GM23338 (cell line): ENCODE results near the gene AFTPH. TPM values are rescaled to one million over a fixed set of nuclear protein-coding genes. Genes with fewer than 3 reads are reported as not detected.

ENCODE experiments used
- ATAC-seq: fragments of 200-7000 bp; cut with Tn5 transposase; 3 replicates; pipeline ENCODE4 v1.9.1; 2020
- DNase-seq: peaks from one replicate; pipeline ENCODE4 v3.0.0-alpha.2; 2015; ENCODE audit warnings: low spot score
- H2AFZ ChIP-seq: fragments of 200-600 bp; sonication (generic); 2 replicates; pipeline ENCODE4 v1.8.0; 2016; ENCODE audit warnings: antibody characterized with exemption, mild to moderate bottlenecking, moderate library complexity
- H3F3A ChIP-seq: fragments of 200-600 bp; sonication (generic); replicated peaks from 2 replicates; pipeline ENCODE4 v1.8.0; 2017; ENCODE audit warnings: antibody characterized with exemption, mixed run types, low read depth
- H3K27ac ChIP-seq: fragments of 200-600 bp; sonication (generic); 2 replicates; pipeline ENCODE4 v1.6.1; 2016; ENCODE audit warnings: low read depth
- H3K27me3 ChIP-seq: fragments of 200-600 bp; sonication (generic); 2 replicates; pipeline ENCODE4 v1.8.0; 2016; ENCODE audit warnings: mild to moderate bottlenecking, mixed run types, moderate library complexity; ENCODE audit not compliant: insufficient read depth
- H3K36me3 ChIP-seq: fragments of 200-600 bp; sonication (generic); 2 replicates; pipeline ENCODE4 v1.8.0; 2016; ENCODE audit warnings: mild to moderate bottlenecking; ENCODE audit not compliant: insufficient read depth
- H3K4me1 ChIP-seq: fragments of 200-600 bp; sonication (generic); 2 replicates; pipeline ENCODE4 v1.8.0; 2016; ENCODE audit warnings: mild to moderate bottlenecking, moderate library complexity; ENCODE audit not compliant: insufficient read depth
- H3K4me2 ChIP-seq: fragments of 200-600 bp; sonication (generic); 2 replicates; pipeline ENCODE4 v1.7.1; 2017; ENCODE audit warnings: mixed run types
- H3K4me3 ChIP-seq: fragments of 200-600 bp; sonication (generic); 2 replicates; pipeline ENCODE4 v1.6.1; 2016; ENCODE audit warnings: mixed run types
- H3K79me2 ChIP-seq: fragments of 200-600 bp; sonication (generic); replicated peaks from 2 replicates; pipeline ENCODE4 v1.8.0; 2017; ENCODE audit warnings: mild to moderate bottlenecking; ENCODE audit not compliant: insufficient read depth
- H3K9me2 ChIP-seq: fragments of 200-600 bp; sonication (generic); 2 replicates; pipeline ENCODE4 v1.8.0; 2017; ENCODE audit not compliant: insufficient read depth
- H4K20me1 ChIP-seq: fragments of 200-600 bp; sonication (generic); replicated peaks from 2 replicates; pipeline ENCODE4 v1.8.0; 2017; ENCODE audit warnings: mild to moderate bottlenecking; ENCODE audit not compliant: insufficient read depth
- H3K27ac Mint-ChIP-seq: 2 replicates; pipeline ENCODE4 v1.8.0; 2020; ENCODE audit warnings: inconsistent platforms, mild to moderate bottlenecking, moderate library complexity, mixed read lengths
- H3K27me3 Mint-ChIP-seq: 3 replicates; pipeline ENCODE4 v1.8.0; 2022; ENCODE audit warnings: low read depth, mild to moderate bottlenecking, moderate library complexity, mixed read lengths, inconsistent platforms; ENCODE audit not compliant: insufficient read depth, poor library complexity
- H3K36me3 Mint-ChIP-seq: 3 replicates; pipeline ENCODE4 v1.8.0; 2021; ENCODE audit warnings: low read depth, mild to moderate bottlenecking, inconsistent platforms, moderate library complexity, mixed read lengths
- H3K4me1 Mint-ChIP-seq: 3 replicates; pipeline ENCODE4 v1.8.0; 2020; ENCODE audit warnings: mild to moderate bottlenecking, inconsistent platforms, mixed read lengths
- H3K4me3 Mint-ChIP-seq: 3 replicates; pipeline ENCODE4 v1.8.0; 2021; ENCODE audit warnings: moderate library complexity, mild to moderate bottlenecking, inconsistent platforms, mixed read lengths
- H3K9me3 Mint-ChIP-seq: 3 replicates; pipeline ENCODE4 v1.8.0; 2020; ENCODE audit warnings: moderate library complexity, mild to moderate bottlenecking, inconsistent platforms, mixed read lengths
- CREB1 ChIP-seq: fragments of 250-450 bp; sonication (Bioruptor Pico); IDR thresholded peaks from 2 replicates; pipeline ENCODE4 v1.5.0; 2020; ENCODE audit warnings: low read depth, mild to moderate bottlenecking, moderate library complexity
- CTCF ChIP-seq, 2 experiments: fragments of 200-600 bp in 1 of 2; sonication (generic) in 1 of 2; conservative IDR thresholded peaks; 2 replicates each; pipeline versions ENCODE4 v1.5.1 to v1.6.1; 2016 to 2017; ENCODE audit warnings: antibody characterized with exemption in 2 of 2, low read depth in 2 of 2, mild to moderate bottlenecking in 2 of 2, moderate library complexity in 1 of 2
- ETS1 ChIP-seq: IDR thresholded peaks from 2 replicates; pipeline ENCODE4 v1.6.1; 2016; ENCODE audit warnings: antibody characterized with exemption
- EZH2 ChIP-seq: fragments of 200-600 bp; sonication (generic); IDR thresholded peaks from one replicate; pipeline ENCODE4 v1.8.0; 2017; ENCODE audit warnings: antibody characterized with exemption, mild to moderate bottlenecking, low read depth; ENCODE audit not compliant: unreplicated experiment
- EZH2phosphoT487 ChIP-seq: fragments of 200-600 bp; sonication (generic); IDR thresholded peaks from one replicate; pipeline ENCODE4 v1.8.1; 2018; ENCODE audit warnings: antibody characterized with exemption; ENCODE audit not compliant: unreplicated experiment
- JUNB ChIP-seq: IDR thresholded peaks from one replicate; pipeline ENCODE4 v1.6.1; 2016; ENCODE audit warnings: antibody characterized with exemption; ENCODE audit not compliant: unreplicated experiment
- NANOG ChIP-seq: IDR thresholded peaks from 2 replicates; pipeline ENCODE4 v1.6.1; 2016; ENCODE audit warnings: antibody characterized with exemption, borderline replicate concordance
- POLR2AphosphoS5 ChIP-seq: IDR thresholded peaks from 2 replicates; pipeline ENCODE4 v1.6.1; 2016; ENCODE audit warnings: antibody characterized with exemption, low read depth
- REST ChIP-seq: IDR thresholded peaks from one replicate; pipeline ENCODE4 v1.6.1; 2018; ENCODE audit warnings: antibody characterized with exemption; ENCODE audit not compliant: unreplicated experiment
- ZNF114 ChIP-seq: fragments of 250-450 bp; sonication (Bioruptor Pico); IDR thresholded peaks from 2 replicates; pipeline ENCODE4 v1.5.0; 2020; ENCODE audit warnings: mild to moderate bottlenecking, moderate library complexity
- ZNF331 ChIP-seq: fragments of 250-450 bp; sonication (Bioruptor Pico); IDR thresholded peaks from 2 replicates; pipeline ENCODE4 v1.5.0; 2020; ENCODE audit warnings: low read depth, mild to moderate bottlenecking, moderate library complexity
- polyA plus RNA-seq: library from polyadenylated mRNA; unstranded; fragments of >200 nt; fragmentation: Nextera tagmentation; extraction: Ambion mirVana; gene quantifications from 2 replicates; pipeline ENCODE4 v1.2.1, GENCODE V29; 2016
- total RNA-seq: library from RNA; depleted of rRNA; stranded (reverse); fragments of >200 nt; shearing (Covaris generic); gene quantifications from 2 replicates; pipeline ENCODE4 v1.2.3, GENCODE V29; 2014

AFTPH gene
- total and polyA plus RNA-seq, 2 experiments from 2014 or later = 14.9 to 20.6 TPM

GRCh38 chr2:64474636-64475035, 49.5 kb upstream of the AFTPH start (continued):
- TF ChIP-seq ZNF114 (CRISPR knock-in tag) (no peak), JUNB (no peak), ETS1 (no peak), CTCF (conservative IDR thresholded peaks at IDR 0.05; ENCODE audit: low read depth in 2 of 2) (no peak), NANOG (no peak), POLR2AphosphoS5 (no peak), EZH2phosphoT487 (no peak), EZH2 (no peak), CREB1 (CRISPR knock-in tag) (no peak), ZNF331 (CRISPR knock-in tag) (no peak)

- no peak overlapping the region for H2AFZ ChIP-seq
- peaks cover 14% of the 10 kb centered on the region for H3K4me1 Mint-ChIP-seq
- ATAC-seq = no peak
These were observed 47.1 kb upstream of the AFTPH start for GRCh38 chr2:64477037-64477436.

More at GRCh38 chr2:64477037-64477436, 47.1 kb upstream of the AFTPH start:
- H4K20me1 ChIP-seq = no peaks in the 10 kb centered on the region
- H3K27ac Mint-ChIP-seq = no peak overlapping the region
- no peak overlapping the region for H3K4me3 ChIP-seq
- no peaks in the 10 kb centered on the region for H3K9me3 Mint-ChIP-seq
- H3K79me2 ChIP-seq = no peaks in the 10 kb centered on the region
- H3K9me2 ChIP-seq = peaks cover 3% of the 10 kb centered on the region; the same call in 1 of the 2 replicates
- H3K36me3 Mint-ChIP-seq = no peaks in the 10 kb centered on the region
- no peak overlapping the region for H3K27ac ChIP-seq
- H3K27me3 ChIP-seq = no peaks in the 10 kb centered on the region
- TF ChIP-seq NANOG = no peak
- no peak for TF ChIP-seq ZNF331 (CRISPR knock-in tag)
- no peak for TF ChIP-seq CREB1 (CRISPR knock-in tag)
- no peak for TF ChIP-seq JUNB
- TF ChIP-seq ETS1 = no peak
- no peak for TF ChIP-seq REST
- H3K4me1 ChIP-seq = peaks cover 12% of the 10 kb centered on the region
- H3K27me3 Mint-ChIP-seq = peaks cover 4% of the 10 kb centered on the region
- H3F3A ChIP-seq = no peaks in the 10 kb centered on the region
- H3K4me3 Mint-ChIP-seq = no peak overlapping the region
- DNase-seq = no peak
- no peaks in the 10 kb centered on the region for H3K36me3 ChIP-seq
- no peak overlapping the region for H3K4me2 ChIP-seq
